ENCODE data around the gene KITLG.
A peak's percentile ranks its signal among the peaks of the same experiment; 100 is the strongest.
"Not testable (repeated sequence)": the region's sequence is repeated elsewhere in the genome, so short reads cannot be mapped to it uniquely, and the experiment has no call there.

Gene KITLG

GRCh38 chr12:88580051-88580871 lies at the start of gene KITLG:
Gene KITLG, minus strand, starts transcription at chr12:88580471. Its CDS starts 193 bp downstream, at chr12:88580278.
- DNase-seq: peak in 1 of 2 donors; percentile 61

GRCh38 chr12:88628856-88629509 lies 48.7 kb upstream of the KITLG start:
- DNase-seq: no peak

- DNase-seq: not testable (repeated sequence)
These were observed 47.8 kb upstream of the KITLG start for GRCh38 chr12:88628035-88628434.

- DNase-seq: no peak
These were observed 47.2 kb upstream of the KITLG start for GRCh38 chr12:88627501-88627900.

- no peak for DNase-seq
These were observed 45.1 kb upstream of the KITLG start for GRCh38 chr12:88625356-88625755.

GRCh38 chr12:88624911-88625310 lies 44.6 kb upstream of the KITLG start:
- DNase-seq: no peak

GRCh38 chr12:88623777-88624548 lies 43.7 kb upstream of the KITLG start:
- DNase-seq: no peak

- DNase-seq: no peak
These were observed 37.1 kb upstream of the KITLG start for GRCh38 chr12:88617352-88617751.

GRCh38 chr12:88615490-88615889 lies 35.2 kb upstream of the KITLG start:
- DNase-seq: no peak

GRCh38 chr12:88604646-88605045 lies 24.4 kb upstream of the KITLG start:
- no peak for DNase-seq

GRCh38 chr12:88600272-88600671 lies 20.0 kb upstream of the KITLG start:
- DNase-seq: no peak

GRCh38 chr12:88597365-88597764 lies 17.1 kb upstream of the KITLG start:
- DNase-seq: no peak

GRCh38 chr12:88595697-88596096 lies 15.4 kb upstream of the KITLG start:
- no peak for DNase-seq

- DNase-seq: no peak
These were observed 14.5 kb upstream of the KITLG start for GRCh38 chr12:88594780-88595179.

GRCh38 chr12:88591343-88591742 lies 11.1 kb upstream of the KITLG start:
- no peak for DNase-seq

- DNase-seq: no peak
These were observed 10.6 kb upstream of the KITLG start for GRCh38 chr12:88590851-88591250.

GRCh38 chr12:88585077-88585476 lies 4.8 kb upstream of the KITLG start:
- no peak for DNase-seq

- no peak for DNase-seq
These were observed 645 bp downstream of the KITLG start for GRCh38 chr12:88579601-88580050.

- no peak for DNase-seq
These were observed 1.1 kb downstream of the KITLG start for GRCh38 chr12:88579161-88579517.

GRCh38 chr12:88578276-88579160 lies 1.8 kb downstream of the KITLG start:
- no peak for DNase-seq

- DNase-seq: no peak
These were observed 2.7 kb downstream of the KITLG start for GRCh38 chr12:88577537-88577936.

GRCh38 chr12:88576866-88577265 lies 3.4 kb downstream of the KITLG start:
- DNase-seq: no peak
